Cerebellar cortex (tissue), 1 donor: Measurements from ENCODE around the gene SYTL2.

Experiments
- DNase-seq: peaks from one replicate; pipeline ENCODE4 v3.0.0-alpha.2; 2015; ENCODE audit warnings: low spot score

Gene SYTL2

DNA sequence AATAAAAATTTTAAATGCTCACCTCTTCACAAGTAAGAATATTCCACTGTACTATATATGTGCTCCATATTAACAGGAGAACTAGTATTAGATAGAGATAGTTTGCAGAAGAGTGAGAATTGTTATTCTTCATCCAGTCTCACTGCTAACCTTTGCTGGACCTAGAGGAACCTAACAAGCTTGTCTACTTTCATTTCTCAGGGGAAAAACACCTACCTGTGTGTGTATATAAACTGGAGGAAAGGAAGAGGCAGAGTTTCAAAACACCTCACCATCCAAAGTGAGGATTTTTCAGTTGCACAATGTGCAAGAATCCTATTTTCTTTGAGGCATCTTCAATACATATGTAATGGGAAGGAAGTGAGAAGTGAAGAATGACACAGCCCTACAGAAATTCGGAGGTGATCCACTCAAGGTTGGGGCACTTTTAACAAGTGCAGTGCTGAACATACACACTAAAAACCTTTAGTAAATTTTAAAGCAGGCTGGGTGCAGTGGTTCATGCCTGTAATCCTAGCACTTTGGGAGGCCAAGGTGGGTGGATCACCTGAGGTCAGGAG is 52.4 kb downstream of the SYTL2 start:
- no peak for DNase-seq

DNA sequence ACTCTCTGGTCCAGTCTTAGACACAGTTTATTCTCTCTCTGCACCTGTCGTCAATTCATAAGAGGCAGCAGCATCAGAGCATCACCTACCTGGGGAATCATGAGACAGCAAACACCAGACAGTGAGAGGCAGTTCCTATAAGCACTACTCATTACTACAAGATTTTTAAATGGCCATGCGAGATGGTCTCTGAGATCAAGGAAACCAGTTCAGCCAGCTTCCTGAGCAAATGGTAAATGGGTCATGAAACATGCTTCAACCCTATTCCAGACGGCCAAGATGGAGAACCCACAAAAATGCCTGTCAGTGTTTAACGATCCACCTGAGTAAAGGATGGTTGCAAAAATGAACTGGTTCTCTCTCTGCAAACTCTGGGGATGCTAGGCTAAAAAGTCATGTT is 52.9 kb downstream of the SYTL2 start:
- peak; percentile 16 for DNase-seq

- DNase-seq, result no peak
Observed at GRCh38 chr11:85756401-85757200, 54.3 kb downstream of the SYTL2 start.

GRCh38 chr11:85755701-85756100 is 55.2 kb downstream of the SYTL2 start:
- DNase-seq, result no peak

DNA sequence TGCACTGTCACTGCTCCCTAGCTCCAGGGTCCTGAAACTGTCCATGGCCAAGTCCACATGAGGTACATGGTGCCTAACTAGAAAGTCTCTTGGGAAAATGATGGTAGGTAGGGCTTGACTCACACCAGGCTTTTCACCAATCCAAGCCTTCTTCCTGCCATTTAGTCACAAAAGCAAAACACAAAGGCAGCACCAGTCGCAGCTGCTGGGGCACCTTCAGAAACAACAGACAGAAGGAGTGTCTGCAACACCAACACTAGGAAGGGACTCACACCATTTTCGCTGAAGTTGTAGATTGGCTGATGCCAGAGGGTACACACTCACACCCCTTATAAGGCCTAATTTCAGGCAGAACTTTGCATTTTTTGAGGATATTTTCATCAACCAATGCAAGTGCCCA is 55.7 kb downstream of the SYTL2 start:
- DNase-seq, result no peak

- no peak for DNase-seq
Observed at GRCh38 chr11:85752890-85753581, 57.9 kb downstream of the SYTL2 start.

- DNase-seq, result no peak
Observed at GRCh38 chr11:85752201-85752889, 58.6 kb downstream of the SYTL2 start.

DNA sequence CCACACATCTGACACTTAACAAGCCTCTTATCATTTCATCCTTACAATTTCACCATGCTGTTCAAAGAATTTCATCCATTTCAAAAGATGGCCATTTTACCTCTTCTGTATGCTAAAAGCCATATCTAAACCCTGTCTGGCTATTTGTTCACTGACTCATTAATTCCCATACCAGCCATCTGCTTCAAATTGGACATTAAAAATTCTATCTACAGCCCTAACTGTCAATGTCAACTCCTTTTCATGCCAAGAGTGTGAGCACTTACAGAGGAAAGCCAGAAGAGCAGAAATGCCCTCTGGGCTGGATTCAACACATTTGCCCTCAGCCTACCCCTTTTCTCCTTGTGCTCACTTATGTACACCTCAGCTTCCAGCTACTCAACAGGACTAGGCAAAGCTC is 59.2 kb downstream of the SYTL2 start:
- no peak for DNase-seq

GRCh38 chr11:85750646-85751045 is 60.3 kb downstream of the SYTL2 start:
- no peak for DNase-seq

GRCh38 chr11:85749884-85750283 is 61.1 kb downstream of the SYTL2 start:
- DNase-seq, result no peak

DNA sequence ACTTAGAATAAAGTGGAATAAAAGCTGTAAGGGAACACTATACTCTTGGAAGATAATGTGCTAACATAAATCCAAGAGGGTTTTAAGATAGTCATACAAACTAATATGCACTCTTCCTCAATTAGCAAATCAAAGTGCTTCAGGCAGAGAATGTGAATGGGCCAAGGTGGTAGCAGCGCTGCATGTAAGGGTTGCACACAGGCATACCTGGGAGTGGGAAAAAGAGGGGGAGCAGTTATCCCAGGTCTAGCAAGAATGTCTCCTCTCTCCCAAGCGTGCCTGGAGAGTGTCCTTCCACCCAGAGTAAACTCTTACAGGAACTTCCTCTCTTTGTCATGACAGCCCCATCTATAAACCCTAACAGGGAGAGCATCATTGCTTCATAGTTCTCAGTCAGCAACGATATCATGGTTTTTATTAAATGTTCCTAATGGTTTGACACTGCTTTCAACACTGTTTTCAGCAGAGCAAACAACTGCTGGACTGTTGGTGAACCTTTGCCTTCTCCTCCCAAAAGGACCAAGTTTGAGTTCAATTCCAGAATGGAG is 61.6 kb downstream of the SYTL2 start:
- no peak for DNase-seq

GRCh38 chr11:85748455-85748891 is 62.5 kb downstream of the SYTL2 start:
- DNase-seq, result no peak

DNA sequence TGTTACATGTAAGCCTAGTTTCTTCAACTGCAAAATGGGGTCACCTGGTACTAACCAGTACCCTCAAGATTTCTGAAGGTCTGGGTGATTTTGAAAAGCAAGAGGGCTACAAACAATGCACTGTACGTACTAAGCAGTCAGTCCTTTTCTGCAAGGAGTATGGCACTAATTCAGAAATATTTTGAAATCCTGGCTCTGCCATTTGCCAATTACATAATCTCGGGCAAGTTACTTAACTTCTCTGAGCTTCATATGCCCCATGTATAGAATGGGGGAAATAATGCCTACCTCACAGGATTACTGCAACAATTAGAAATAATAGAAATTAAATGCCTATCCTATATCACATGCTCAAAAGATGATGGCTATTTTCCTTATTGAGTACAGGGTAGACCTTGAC is 64.3 kb downstream of the SYTL2 start:
- DNase-seq, result no peak

- no peak for DNase-seq
Observed at GRCh38 chr11:85745626-85746025, 65.3 kb downstream of the SYTL2 start.

DNA sequence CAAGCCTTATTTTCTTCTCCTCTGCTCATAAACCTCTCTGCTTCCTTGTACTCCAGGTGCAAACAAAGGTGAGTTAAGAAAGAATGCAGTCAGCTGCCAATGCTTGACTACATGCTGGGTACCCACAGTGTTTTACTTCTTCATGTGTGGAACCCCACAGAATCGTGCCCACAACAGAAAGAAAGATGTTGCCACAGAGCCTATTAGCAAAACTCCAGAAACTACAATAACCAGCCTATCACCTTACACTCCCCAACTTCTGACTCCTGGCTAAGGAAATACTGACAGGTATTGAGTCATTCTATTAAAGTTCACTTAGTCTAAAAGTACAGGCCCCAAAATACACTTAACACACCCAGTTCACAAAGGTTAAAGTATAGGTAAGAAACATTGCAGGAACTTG is 68.1 kb downstream of the SYTL2 start:
- no peak for DNase-seq

DNA sequence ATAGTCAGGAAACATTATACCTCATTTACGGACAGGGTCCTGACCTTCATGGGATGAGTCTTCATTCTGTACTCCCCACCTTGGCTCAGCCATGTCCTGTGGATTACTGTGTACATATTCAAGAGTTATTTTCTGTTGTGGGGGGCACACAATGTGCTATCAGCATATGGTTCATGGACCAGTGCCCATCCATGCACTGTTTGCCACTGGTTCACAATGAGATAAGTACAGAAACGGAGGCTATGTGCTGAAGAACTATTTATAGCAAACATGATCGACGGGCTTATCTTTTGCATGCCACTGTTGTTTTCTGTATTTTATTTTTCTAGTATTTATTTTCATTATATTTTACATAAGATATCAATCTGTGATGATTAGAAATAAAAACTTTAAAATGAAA is 68.6 kb downstream of the SYTL2 start:
- DNase-seq, result no peak

DNA sequence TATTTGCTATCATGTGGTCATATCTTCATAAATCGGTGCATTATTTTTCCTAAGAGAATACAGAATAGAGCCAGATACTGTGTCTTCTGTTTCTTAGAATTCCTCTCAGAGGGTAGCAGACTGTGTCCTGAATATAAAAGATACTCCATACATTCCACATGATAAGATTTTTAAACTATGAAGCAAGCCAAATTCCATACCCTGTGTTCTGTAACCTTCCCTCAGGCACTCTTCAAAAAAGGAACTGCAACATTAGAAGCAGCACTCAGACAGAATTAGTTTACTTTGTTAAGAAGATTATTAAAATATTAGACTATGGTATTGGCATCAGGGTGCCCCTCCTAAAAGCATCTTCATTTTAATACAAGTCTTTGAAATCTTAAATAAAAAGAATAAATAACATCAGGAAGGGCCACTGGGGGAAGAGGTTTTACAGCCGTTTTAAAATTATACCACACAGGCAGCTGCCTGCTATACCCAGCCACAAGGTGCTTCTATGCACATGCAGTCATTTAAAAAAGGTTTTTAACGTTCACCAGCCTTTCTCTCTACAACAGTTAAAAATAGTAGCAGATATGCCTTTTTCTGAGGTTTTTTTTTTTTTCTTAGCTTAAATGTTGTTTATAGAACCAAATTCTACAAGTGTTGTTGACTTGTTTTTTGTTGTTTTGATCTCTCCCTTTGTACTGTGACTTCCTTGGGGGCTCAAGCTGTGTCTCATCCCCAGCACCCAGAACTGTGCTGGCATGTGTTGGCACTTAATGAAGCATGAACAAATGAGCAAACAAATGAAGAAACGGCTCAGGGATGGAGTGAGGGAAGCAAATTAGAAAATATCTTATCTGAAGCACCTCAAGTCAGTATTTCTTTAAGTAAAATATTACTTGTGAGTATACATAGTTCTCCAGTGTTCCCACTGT is 70.2 kb downstream of the SYTL2 start:
- no peak for DNase-seq

GRCh38 chr11:85737738-85738137 is 73.2 kb downstream of the SYTL2 start:
- DNase-seq, result no peak

DNA sequence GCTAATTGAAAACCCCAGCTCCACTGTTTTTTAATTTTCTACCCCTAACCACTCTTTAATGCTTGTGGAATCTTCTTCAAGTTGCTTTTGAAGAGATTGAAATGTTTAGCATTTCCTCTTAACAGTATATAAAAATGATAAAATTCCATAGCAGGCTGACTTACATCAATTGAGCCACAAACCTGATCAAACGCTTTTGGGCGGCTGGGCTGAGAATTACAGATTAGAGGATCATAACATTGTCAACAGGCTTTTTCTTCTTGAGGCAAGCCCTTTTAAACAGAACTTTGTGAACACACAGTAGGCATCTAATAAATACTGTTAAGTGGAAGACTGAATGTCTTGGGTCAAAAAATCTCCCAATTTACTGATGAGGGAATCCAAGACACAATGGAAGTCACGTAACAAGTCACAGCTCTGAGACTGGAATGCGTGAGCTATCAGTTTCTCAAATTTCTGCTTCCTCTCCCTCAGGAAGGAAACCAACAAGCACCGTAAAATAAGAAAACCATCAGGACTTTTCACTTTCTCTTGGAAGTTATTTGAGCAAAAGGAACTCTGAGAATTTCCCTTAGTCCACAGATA is 75.0 kb downstream of the SYTL2 start:
- DNase-seq, result no peak

GRCh38 chr11:85732965-85733364 is 78.0 kb downstream of the SYTL2 start:
- DNase-seq, result no peak

DNA sequence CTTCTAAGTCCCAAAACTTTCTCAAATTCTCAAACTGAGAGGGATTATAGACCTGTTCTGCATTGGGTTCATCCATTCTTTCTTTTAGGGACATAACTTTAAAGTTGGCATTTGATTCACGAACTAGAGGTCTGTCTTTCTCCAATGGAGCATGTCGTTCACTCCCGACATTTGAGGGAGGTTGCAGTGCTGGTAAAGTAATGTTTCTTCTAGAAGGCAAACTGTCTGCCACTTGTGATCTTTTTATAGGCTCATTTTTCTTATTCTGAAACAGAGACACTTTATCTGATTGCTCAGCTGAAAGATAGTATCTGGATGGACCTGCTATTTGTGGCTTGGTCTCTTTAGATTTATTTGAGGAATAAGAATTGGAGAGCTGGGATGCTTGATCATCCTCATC is 84.6 kb downstream of the SYTL2 start:
- no peak for DNase-seq
